Astrocyte (in vitro differentiated cells and primary cell): ENCODE data around the gene CDH13.

Experiments used
- CTCF ChIP-seq: IDR thresholded peaks from 2 replicates; pipeline ENCODE4 v1.5.1; 2011; ENCODE audit warnings: low read depth, mild to moderate bottlenecking, inconsistent platforms, low read length, moderate library complexity; ENCODE audit not compliant: insufficient read depth
- EZH2 ChIP-seq: IDR thresholded peaks from 2 replicates; pipeline ENCODE4 v1.6.1; 2012; ENCODE audit warnings: mild to moderate bottlenecking, low read length, inconsistent platforms; ENCODE audit not compliant: insufficient read depth

DNA sequence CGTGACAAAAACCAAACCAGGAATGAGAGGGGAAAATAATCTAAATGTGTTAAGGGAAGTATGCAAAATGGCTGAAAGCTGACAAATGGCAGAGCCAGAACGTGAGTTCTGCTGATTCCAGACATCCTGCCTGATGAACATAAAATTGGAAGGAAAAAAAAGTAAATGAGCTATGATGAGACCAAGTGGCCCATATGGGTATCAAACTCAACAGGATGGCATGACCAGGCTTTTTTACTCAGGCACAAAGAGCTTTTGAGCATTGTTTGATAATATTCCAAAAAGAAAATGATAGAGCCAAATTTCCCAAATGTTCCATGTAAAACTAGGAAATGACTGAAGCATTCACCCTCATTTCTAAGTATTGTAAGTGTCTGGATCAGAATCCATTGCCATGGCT is 449.2 kb downstream of the CDH13 start:
- TF ChIP-seq CTCF: no peak
- TF ChIP-seq EZH2: no peak
